Activated CD4-positive, alpha-beta T cell treated with anti-CD3 and anti-CD28 coated beads, Interleukin-2, Interleukin-6, amounts not matched to agents 100 ng/mL and 50 ng/mL, durations not matched to agents 16 hours and 8 hours (primary cell): Measurements from ENCODE around the gene MVB12B.

Experiments
- DNase-seq: peaks from one replicate; pipeline ENCODE4 v3.0.0-alpha.2; 2020

MVB12B gene

GRCh38 chr9:126456441-126457174 lies 130.0 kb downstream of the MVB12B start:
- DNase-seq: no peak

- no peak for DNase-seq
Measured at GRCh38 chr9:126457175-126457547, 130.5 kb downstream of the MVB12B start.

GRCh38 chr9:126457890-126458289 lies 131.3 kb downstream of the MVB12B start:
- DNase-seq: no peak

- no peak for DNase-seq
Measured at GRCh38 chr9:126459126-126459525, 132.5 kb downstream of the MVB12B start.

GRCh38 chr9:126459546-126459945 lies 132.9 kb downstream of the MVB12B start:
- DNase-seq: no peak

- DNase-seq: no peak
Measured at GRCh38 chr9:126459965-126460843, 133.6 kb downstream of the MVB12B start.

GRCh38 chr9:126461029-126461428 lies 134.4 kb downstream of the MVB12B start:
- DNase-seq: no peak

GRCh38 chr9:126461608-126462007 lies 135.0 kb downstream of the MVB12B start:
- DNase-seq: no peak

- DNase-seq: no peak
Measured at GRCh38 chr9:126462617-126463016, 136.0 kb downstream of the MVB12B start.

GRCh38 chr9:126463426-126463825 lies 136.8 kb downstream of the MVB12B start:
- no peak for DNase-seq

- DNase-seq: no peak
Measured at GRCh38 chr9:126464694-126465441, 138.2 kb downstream of the MVB12B start.

GRCh38 chr9:126465977-126466376 lies 139.3 kb downstream of the MVB12B start:
- no peak for DNase-seq

GRCh38 chr9:126468141-126468825 lies 141.7 kb downstream of the MVB12B start:
- DNase-seq: no peak

GRCh38 chr9:126470241-126470993 lies 143.8 kb downstream of the MVB12B start:
- peak; percentile 30 for DNase-seq

GRCh38 chr9:126471084-126471624 lies 144.5 kb downstream of the MVB12B start:
- DNase-seq: peak; percentile 92

GRCh38 chr9:126472198-126472947 lies 145.7 kb downstream of the MVB12B start:
- DNase-seq: no peak

GRCh38 chr9:126472948-126473298 lies 146.3 kb downstream of the MVB12B start:
- no peak for DNase-seq

GRCh38 chr9:126474206-126474765 lies 147.7 kb downstream of the MVB12B start:
- no peak for DNase-seq

GRCh38 chr9:126474786-126475485 lies 148.3 kb downstream of the MVB12B start:
- DNase-seq: no peak

- no peak for DNase-seq
Measured at GRCh38 chr9:126475933-126476555, 149.4 kb downstream of the MVB12B start.
